ENCODE measurements around the gene POLG2.
A peak's percentile ranks its signal among the peaks of the same experiment; 100 is the strongest.
"Not testable (repeated sequence)": the region's sequence is repeated elsewhere in the genome, so short reads cannot be mapped to it uniquely, and the experiment has no call there.

The POLG2 gene

GRCh38 chr17:64505340-64506200 is 8.7 kb upstream of the POLG2 start:
- DNase-seq: peak; percentile 39

GRCh38 chr17:64504769-64505339 is 8.0 kb upstream of the POLG2 start:
- no peak for DNase-seq

- DNase-seq: no peak
These were observed 7.2 kb upstream of the POLG2 start for GRCh38 chr17:64503821-64504768.

GRCh38 chr17:64503341-64503740 is 6.5 kb upstream of the POLG2 start:
- no peak for DNase-seq

- no peak for DNase-seq
These were observed 6.0 kb upstream of the POLG2 start for GRCh38 chr17:64502809-64503208.

GRCh38 chr17:64502021-64502420 is 5.2 kb upstream of the POLG2 start:
- no peak for DNase-seq

GRCh38 chr17:64500862-64501765 is 4.3 kb upstream of the POLG2 start:
- no peak for DNase-seq

GRCh38 chr17:64500487-64500859 is 3.6 kb upstream of the POLG2 start:
- no peak for DNase-seq

- DNase-seq: no peak
These were observed 3.1 kb upstream of the POLG2 start for GRCh38 chr17:64499805-64500486.

- no peak for DNase-seq
These were observed 1.7 kb upstream of the POLG2 start for GRCh38 chr17:64498308-64499203.

- no peak for DNase-seq
These were observed 746 bp upstream of the POLG2 start for GRCh38 chr17:64497565-64498035.

GRCh38 chr17:64496348-64496785 is 487 bp downstream of the POLG2 start:
- no peak for DNase-seq

GRCh38 chr17:64495300-64495699 is 1.6 kb downstream of the POLG2 start:
- not testable (repeated sequence) for DNase-seq

- no peak for DNase-seq
These were observed 2.7 kb downstream of the POLG2 start for GRCh38 chr17:64494121-64494520.

- DNase-seq: no peak
These were observed 4.3 kb downstream of the POLG2 start for GRCh38 chr17:64492481-64493109.

- no peak for DNase-seq
These were observed 4.9 kb downstream of the POLG2 start for GRCh38 chr17:64491994-64492393.

GRCh38 chr17:64491034-64491860 is 5.6 kb downstream of the POLG2 start:
- DNase-seq: no peak

GRCh38 chr17:64488301-64488700 is 8.6 kb downstream of the POLG2 start:
- DNase-seq: no peak

- no peak for DNase-seq
These were observed 12.5 kb downstream of the POLG2 start for GRCh38 chr17:64484380-64484779.

Data from NCI-H1417 treated with DMSO at 0.1 percent for 48 hours (cell line).